Activated CD4-positive, alpha-beta T cell treated with anti-CD3 and anti-CD28 coated beads for 4 hours (primary cell): ENCODE data around the gene STAB2.
"Not testable (repeated sequence)": the region's sequence is repeated elsewhere in the genome, so short reads cannot be mapped to it uniquely, and the experiment has no call there.

Experiments
- DNase-seq, 2 donors: peaks; one replicate each; pipeline ENCODE4 v3.0.0-alpha.2; 2020

STAB2 gene

GRCh38 chr12:103791350-103791920 lies 204.4 kb downstream of the STAB2 start:
- no peak for DNase-seq

- no peak for DNase-seq
Observed at GRCh38 chr12:103793046-103793445, 206.0 kb downstream of the STAB2 start.

GRCh38 chr12:103793512-103794045 lies 206.5 kb downstream of the STAB2 start:
- no peak for DNase-seq

DNA sequence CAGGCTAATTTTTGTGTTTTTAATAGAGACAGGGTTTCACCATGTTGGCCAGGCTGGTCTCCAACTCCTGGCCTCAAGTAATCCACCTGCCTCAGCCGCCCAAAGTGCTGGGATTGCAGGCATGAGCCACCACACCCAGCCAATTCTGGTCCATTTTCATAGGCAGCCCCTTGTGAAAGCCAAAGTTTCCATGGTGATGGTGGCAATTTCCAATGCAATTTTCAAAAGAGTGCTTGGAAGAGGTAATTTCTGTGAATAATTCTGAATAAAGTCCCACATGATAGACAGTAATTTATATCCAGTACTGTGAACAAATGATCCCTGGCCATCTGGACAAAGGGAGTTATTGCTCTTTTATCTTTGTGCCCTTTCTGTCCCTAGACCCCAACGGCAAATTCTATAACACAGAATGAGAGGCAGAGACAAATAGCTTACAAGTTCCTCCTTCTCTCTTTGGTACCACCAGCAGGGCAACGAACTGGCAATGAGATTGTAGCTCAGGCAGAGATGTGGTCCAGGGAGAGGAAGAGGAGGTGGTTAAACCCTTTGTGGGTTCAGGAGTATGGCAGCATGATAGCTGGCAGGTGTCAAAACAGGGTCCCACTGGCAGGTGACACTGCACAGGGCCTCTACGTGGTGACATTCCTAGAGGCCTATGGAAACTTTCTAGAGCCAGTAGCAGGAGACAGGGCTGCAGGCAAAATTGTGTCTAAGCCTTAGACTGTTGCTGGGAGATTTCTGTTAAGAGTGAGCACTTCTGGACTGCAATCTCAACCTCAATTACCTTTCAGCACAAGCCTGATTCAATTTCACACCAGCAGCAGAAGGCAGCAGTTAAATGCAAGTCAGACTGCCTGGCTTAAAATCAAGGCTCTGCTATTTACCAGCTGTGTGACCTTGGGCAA lies 207.5 kb downstream of the STAB2 start:
- DNase-seq: no peak

GRCh38 chr12:103798586-103798985 lies 211.5 kb downstream of the STAB2 start:
- no peak for DNase-seq

GRCh38 chr12:103799504-103799856 lies 212.4 kb downstream of the STAB2 start:
- no peak for DNase-seq

- DNase-seq: no peak
Observed at GRCh38 chr12:103799857-103800771, 213.0 kb downstream of the STAB2 start.

DNA sequence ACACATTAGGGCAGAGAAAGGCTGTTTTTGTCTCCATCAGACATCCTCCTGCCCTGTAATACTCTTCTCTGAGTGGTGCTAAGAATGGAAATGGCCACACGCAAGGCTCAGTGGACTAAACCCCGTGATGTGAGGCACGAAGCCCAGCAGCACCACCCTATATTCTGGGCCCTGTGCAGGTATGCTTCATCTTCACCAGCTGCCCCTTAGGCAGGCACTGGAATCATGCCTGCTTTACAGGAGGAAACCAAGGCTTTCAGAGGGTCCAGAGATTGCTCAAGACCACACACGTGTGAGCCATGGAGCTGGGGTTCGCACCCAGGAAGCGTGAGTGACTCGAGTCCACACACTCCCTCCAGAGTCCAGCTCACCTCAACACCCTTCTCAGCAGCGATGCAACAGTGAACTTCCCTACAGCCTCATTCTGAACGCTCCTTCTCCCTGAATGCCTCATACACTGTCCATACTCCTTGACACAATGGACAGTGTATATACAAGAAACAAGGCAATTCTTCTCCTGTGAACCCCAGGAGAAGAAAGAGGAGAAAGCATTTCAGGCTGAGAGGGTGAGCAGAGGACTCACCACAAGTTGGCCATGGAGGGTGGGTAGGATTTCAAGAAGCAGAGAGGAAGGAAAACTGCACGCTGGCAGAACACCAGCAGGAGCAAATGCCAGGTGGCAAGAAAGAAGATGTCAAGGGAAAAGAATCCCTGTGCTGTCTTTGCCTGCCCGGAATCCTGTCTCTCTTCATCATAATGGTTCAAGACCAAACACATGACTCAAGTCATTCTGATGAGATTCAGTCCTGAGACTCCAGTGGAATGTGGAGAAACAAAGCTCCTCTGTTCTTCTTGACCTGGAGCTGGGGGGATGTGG lies 214.9 kb downstream of the STAB2 start:
- DNase-seq: no peak

DNA sequence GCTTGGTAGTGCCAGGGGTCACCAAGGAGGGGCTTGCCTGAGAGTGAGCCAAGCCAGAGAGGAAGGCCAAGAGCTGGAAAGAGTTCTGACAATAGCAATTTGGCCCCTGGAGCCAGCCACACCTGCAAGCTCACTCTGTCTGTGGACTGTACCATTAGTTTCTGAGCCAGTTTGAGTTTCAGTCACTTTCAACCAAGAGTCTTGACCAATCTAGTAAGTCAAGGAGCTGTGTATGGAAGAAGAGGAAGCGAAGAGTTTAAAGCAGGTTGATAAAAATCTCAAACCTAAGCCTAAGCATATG lies 215.5 kb downstream of the STAB2 start:
- no peak for DNase-seq

DNA sequence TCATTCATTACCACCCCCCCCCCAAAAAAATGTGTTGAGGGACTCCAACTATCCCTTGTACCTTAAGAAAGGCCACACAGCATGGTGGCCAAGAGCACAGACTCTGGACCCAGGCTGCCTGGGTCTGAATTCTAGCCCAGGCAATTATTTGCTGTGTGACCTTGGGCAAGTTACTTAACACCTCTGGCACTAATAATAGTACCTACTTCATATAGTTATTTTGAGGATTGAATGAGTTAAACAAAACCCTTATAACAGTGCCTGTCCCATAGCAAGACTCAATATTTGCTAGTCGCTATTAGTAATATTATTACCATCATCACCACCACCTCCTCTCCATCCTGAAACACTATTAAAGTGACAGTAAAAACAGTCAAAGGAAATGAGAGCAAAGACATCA lies 216.8 kb downstream of the STAB2 start:
- DNase-seq: no peak

DNA sequence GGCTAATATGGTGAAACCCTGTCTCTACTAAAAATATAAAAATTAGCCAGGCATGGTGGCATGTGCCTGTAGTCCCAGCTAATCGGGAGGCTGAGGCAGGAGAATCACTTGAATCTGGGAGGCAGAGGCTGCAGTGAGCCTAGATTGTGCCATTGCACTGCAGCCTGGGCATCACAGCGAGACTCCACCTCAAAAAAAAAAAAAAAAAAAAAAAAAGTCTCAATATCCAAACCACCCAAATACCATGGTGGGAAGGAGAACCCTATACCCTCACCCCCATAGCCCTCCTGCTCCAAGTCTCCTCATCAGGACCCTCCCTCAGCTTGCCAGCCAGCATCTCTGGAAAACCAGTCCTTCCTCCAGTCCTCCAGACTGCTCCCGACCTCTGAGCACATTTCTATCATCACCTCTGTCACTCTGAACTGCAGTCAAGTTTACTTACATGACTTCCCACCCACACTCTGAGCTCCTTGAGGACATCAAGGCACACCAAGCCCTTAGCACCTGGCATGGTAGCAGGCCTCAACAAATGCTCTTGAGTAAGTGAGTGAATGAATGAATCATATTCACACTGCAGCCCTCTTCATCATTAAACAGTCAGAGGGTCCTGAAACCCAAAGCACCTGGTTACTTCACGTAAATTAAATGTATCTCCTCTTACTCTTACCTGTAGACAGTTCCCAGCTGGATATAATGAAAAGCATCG lies 218.7 kb downstream of the STAB2 start:
- no peak for DNase-seq

- DNase-seq: no peak
Observed at GRCh38 chr12:103806803-103807202, 219.7 kb downstream of the STAB2 start.

GRCh38 chr12:103807561-103808238 lies 220.6 kb downstream of the STAB2 start:
- DNase-seq: no peak

DNA sequence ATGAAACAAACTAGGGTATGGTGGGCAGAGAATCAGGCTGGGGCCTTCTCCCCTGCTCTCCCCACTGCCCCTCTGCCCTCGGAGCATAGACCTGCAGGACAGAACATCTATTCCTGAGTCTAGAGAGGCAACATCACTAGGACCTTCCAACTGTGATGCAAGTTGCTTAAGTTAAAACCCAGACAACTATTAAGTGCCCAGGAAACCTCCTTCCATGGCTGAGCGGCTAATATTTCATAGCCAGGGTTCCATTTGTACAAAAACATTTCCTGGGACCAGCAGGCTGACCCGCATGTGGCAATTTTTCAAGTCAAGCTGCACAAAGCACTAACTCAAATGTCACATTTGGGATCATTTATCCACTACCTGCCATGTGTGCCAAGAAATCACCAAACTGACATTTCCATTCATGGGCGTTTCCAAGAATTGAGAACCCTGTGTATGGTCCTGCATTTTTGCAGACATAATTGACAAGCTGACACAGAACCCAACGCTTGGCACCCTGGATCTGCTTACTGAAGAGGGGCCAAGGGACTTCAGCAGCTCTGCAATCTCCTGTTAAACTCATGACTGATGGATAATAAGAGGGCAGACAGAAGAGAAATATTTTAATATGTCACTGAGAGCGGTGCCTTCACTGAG lies 221.3 kb downstream of the STAB2 start:
- no peak for DNase-seq

GRCh38 chr12:103809154-103809553 lies 222.1 kb downstream of the STAB2 start:
- no peak for DNase-seq

GRCh38 chr12:103809639-103810038 lies 222.6 kb downstream of the STAB2 start:
- not testable (repeated sequence) for DNase-seq

GRCh38 chr12:103810111-103810510 lies 223.0 kb downstream of the STAB2 start:
- DNase-seq: no peak

GRCh38 chr12:103811791-103812190 lies 224.7 kb downstream of the STAB2 start:
- no peak for DNase-seq

- DNase-seq: no peak
Observed at GRCh38 chr12:103812789-103813188, 225.7 kb downstream of the STAB2 start.

DNA sequence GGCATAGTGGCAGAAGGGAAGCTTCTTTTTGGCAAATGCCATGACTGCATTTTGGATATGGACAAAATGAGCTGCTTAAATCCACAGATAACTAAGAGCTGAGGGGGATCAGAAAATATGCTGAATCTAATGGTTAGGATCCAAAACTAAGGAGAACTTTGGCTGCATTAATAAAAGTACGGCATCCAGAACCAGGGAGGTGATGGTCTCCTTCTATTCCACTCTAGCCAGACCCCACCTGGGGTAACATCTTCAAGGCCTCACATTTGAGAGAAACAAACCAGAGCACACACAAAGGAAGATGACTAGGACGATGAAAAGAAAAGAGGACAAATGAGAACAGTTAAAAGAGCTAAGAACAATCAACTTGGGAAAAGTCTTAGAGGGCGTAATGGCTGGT lies 226.4 kb downstream of the STAB2 start:
- no peak for DNase-seq

GRCh38 chr12:103813949-103814348 lies 226.9 kb downstream of the STAB2 start:
- no peak for DNase-seq
